NCI-H2196 treated with DMSO at 0.1 percent for 48 hours (cell line): ENCODE results near the gene CLDN16.

Source experiments
- DNase-seq: peaks from one replicate; lab custom pipeline; 2025; ENCODE audit not compliant: unreplicated experiment; lab: John Stamatoyannopoulos, UW

CLDN16 gene

DNA sequence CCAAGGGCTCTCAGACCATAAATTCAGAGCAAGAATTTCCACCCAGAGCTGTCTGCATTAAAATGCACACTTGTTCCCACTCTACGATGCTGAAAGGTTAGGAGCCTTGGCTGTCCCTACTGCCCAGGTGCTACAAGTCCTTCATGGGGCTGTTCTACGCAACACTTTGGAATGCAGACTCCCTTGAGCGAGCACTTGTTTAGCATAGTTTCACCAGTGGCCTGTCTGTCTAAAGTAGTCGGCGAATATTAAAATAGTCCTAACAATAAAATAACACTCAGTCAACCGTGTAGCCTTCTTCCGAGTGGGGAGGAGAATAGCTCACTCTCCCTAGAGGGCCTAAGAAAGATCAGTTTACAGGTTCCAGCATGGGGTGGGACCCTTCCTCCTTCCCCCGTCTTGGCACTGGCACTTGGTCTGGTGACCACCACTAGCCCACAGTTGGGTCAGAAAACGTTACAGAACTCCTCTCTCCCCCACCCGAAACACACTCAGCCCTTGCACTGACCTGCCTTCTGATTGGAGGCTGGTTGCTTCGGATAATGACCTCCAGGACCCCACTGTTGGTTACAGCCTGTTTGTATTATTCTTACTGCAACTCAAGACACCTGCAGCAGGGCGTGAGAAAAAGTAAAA lies at the start of gene CLDN16:
Gene CLDN16 (plus strand): TSS at position 586 of the 636 bp plus-strand sequence. CDS start 167 bp downstream, outside the sequence.
- no peak for DNase-seq

GRCh38 chr3:190338717-190339116 lies 49.2 kb upstream of the CLDN16 start:
- DNase-seq: no peak

GRCh38 chr3:190339130-190339529 lies 48.8 kb upstream of the CLDN16 start:
- no peak for DNase-seq

DNA sequence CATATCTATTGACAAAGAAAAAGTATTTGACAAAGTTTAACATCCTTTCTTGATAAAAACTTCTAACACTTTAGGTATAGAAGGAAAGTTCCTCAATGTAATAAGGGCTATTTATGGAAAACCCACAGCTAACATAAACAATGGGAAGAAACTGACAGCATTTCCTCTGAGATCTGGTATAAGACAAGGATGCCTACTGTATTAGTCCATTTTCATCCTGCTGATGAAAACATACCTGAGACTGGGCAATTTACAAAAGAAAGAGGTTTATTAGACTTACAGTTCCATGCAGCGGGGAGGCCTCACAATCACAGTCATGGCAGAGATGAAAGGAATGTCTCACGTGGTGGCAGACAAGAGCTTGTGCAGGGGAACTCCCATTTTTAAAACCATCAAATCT lies 47.9 kb upstream of the CLDN16 start:
- no peak for DNase-seq

GRCh38 chr3:190345027-190345821 lies 42.7 kb upstream of the CLDN16 start:
- no peak for DNase-seq

DNA sequence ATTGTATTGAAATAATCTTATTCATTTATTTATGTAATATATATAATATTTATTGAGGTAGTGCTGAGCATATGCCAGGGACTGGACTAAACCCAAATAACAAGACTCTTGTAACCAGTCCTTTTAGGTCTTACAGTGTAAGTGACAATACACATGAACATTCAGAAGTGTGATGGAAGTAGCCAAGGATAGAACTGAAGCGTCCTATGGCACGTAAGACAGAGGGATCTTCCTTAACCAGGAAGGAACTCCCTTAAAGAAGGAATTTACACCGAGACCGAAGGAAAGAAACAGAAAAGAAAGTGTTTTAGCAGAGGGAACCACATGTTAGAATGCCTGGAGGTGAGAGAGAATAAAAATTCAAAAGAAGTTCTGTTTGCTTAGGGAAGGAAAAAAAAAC lies 42.1 kb upstream of the CLDN16 start:
- DNase-seq: no peak

DNA sequence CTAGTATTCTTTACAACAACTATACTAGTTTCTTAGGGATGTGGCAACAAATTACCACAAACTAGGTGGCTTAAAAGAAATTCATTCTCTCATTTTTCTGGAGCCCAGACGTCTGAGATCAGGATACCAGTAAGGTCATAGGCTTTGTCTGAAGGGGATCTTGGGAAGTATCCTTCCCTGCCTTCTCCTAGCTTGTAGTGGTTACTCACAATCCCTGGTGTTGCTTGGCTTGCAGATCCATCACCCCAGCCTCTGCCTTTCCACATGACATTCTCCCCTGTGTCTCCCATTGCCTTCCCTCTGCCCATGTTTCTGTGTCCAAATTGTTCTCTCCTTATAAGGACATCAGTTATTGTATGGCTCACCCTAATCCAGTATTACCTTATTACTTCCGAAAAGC lies 41.4 kb upstream of the CLDN16 start:
- no peak for DNase-seq

DNA sequence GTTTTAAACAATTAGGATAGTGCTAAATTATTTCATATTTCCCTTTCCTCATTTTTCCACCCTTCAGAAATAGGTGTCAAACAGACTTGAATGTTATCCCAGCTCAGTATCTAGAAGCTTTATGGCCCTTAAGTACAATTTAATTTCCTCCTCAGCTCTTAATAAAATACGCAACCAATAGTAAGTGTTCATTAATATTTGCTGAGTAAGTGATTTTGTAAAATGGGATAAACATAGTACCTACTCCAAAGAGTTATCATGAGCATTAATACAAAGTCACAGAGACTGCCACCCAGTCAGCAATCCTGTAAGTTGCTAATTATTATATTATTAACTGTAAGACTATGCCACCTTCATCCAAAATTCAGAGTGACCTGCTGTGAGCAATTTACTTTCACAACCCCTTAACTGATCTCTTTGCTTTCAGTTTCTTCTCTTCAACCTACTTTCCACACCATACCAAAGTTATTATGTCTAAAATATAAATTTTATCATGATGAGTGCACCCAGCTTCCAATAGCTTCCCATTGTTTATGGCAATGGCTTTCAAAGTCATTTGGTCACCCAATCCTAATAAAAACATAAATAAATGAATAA lies 35.0 kb upstream of the CLDN16 start:
- DNase-seq: no peak

GRCh38 chr3:190356246-190356645 lies 31.7 kb upstream of the CLDN16 start:
- DNase-seq: no peak

GRCh38 chr3:190357468-190357867 lies 30.5 kb upstream of the CLDN16 start:
- no peak for DNase-seq

DNA sequence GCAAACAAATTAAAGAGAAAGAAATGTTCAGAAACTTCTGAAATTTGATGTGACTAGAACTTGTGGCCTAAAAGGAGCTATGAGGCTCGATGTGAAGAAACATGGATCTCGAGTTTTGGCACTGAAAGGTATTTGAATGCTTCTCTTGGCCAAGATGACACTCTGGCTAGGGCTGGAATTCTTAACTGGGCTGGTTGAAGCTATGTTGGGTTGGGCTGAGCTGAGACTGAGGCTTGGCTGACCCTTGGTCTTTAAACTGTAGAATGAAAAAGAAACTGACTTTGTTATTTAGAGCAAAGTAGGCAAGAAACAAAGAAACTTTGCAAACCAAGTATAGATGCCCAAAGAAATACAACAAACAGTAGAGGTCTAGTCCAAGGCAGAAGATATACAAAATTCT lies 28.1 kb upstream of the CLDN16 start:
- DNase-seq: no peak

GRCh38 chr3:190360228-190360627 lies 27.7 kb upstream of the CLDN16 start:
- DNase-seq: no peak

DNA sequence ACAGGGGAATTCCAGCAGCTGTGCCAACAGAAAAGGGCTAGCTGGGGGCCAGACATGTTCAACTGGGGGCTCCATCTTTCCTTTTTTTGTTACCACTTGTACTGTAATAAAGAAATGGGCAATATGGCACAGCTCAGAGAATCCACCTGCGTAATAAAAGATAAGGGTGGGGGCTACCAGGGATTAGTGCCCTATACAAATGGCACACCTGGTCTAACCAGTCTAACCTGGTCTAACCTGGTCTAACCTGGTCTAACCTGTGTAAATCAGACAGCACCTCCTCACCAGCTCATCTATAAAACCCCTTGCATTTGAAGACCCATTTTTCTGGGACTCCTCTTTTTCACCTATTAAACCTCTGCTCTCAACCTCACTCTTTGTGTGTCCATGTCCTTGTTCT lies 26.2 kb upstream of the CLDN16 start:
- DNase-seq: no peak

- DNase-seq: no peak
These were observed 25.7 kb upstream of the CLDN16 start for GRCh38 chr3:190362258-190362657.

- DNase-seq: no peak
These were observed 21.8 kb upstream of the CLDN16 start for GRCh38 chr3:190366133-190366532.

DNA sequence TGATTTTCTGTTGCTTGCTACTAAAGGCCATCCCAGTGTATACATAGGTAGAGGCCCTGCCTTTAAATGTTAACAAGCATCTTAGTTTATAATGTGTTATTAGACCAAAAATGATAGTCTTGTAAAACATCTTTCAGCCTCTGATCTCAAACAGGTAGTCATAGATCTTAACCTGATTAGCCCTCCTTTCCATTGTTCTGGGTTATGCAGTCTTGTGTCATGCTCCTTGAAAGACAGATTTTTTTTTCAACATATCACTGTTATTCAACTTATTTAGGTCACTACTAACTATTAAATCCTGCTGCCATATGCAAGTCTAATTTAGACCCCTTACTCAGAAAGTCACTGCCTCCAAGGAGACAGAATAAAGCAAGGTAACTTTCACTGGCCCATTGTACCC lies 19.1 kb upstream of the CLDN16 start:
- no peak for DNase-seq

DNA sequence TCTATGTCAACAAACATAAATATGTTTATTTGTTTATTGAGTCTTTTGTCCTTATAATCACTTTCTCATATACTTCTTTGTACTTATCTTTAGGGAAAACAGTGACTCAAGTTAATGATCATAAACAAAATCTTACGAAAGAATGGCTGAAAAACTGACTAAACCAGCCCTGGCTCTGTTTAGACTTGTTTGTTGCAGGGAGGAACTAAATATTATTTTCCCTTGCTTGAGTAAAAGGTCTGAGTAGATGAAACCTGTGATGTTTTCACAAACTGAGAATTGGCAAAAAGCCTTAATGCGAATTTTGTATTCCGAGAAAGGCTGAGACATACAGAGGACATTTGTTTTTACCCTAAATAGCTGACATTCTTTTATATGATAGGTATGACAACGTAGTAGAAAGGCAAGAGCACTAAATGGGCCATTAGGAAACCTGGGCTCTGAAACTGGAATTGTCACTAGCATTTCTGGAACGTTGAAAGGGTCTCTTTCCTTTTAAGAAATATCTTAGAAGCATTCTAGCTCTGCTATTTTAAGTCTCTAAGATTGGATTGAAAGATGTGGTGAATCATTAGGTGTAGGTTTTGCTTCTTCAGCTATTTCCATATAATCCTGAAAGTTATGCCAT lies 18.2 kb upstream of the CLDN16 start:
- no peak for DNase-seq

- no peak for DNase-seq
These were observed 17.6 kb upstream of the CLDN16 start for GRCh38 chr3:190370369-190370768.

- DNase-seq: no peak
These were observed 16.8 kb upstream of the CLDN16 start for GRCh38 chr3:190371152-190371551.

GRCh38 chr3:190375246-190375645 lies 12.7 kb upstream of the CLDN16 start:
- no peak for DNase-seq

- DNase-seq: no peak
These were observed 12.3 kb upstream of the CLDN16 start for GRCh38 chr3:190375671-190376070.
